H9 (cell line): ENCODE measurements around the gene TMEM63C. TPM values are rescaled to one million over a fixed set of nuclear protein-coding genes. Genes with fewer than 3 reads are reported as not detected.

Experiments
- DNase-seq: peaks from one replicate; pipeline ENCODE4 v3.0.0-alpha.2; 2017
- H2AFZ ChIP-seq: one replicate; pipeline ENCODE4 v1.6.1; 2013; ENCODE audit warnings: mild to moderate bottlenecking, low read length, control low read depth, moderate library complexity
- H2AK5ac ChIP-seq: 2 replicates; pipeline ENCODE4 v1.6.1; 2013; ENCODE audit warnings: low read length, control low read depth, mixed read lengths; ENCODE audit not compliant: insufficient read length
- H2BK120ac ChIP-seq: one replicate; pipeline ENCODE4 v1.6.1; 2013; ENCODE audit warnings: low read depth, mild to moderate bottlenecking, low read length, control low read depth, inconsistent platforms; ENCODE audit not compliant: poor library complexity, severe bottlenecking
- H2BK12ac ChIP-seq: 2 replicates; pipeline ENCODE4 v1.6.1; 2013; ENCODE audit warnings: low read length, control low read depth, mixed read lengths, low read depth; ENCODE audit not compliant: insufficient read length
- H2BK15ac ChIP-seq: 2 replicates; pipeline ENCODE4 v1.6.1; 2013; ENCODE audit warnings: low read depth, low read length, control low read depth
- H2BK20ac ChIP-seq: one replicate; pipeline ENCODE4 v1.6.1; 2013; ENCODE audit warnings: low read depth, mild to moderate bottlenecking, low read length, control low read depth, inconsistent platforms; ENCODE audit not compliant: poor library complexity, severe bottlenecking
- H2BK5ac ChIP-seq: 2 replicates; pipeline ENCODE4 v1.6.1; 2013; ENCODE audit warnings: low read length, control low read depth, mixed read lengths; ENCODE audit not compliant: insufficient read length
- H3K14ac ChIP-seq: 2 replicates; pipeline ENCODE4 v1.6.1; 2013; ENCODE audit warnings: low read length, control low read depth; ENCODE audit not compliant: insufficient read depth
- H3K18ac ChIP-seq: 2 replicates; pipeline ENCODE4 v1.6.1; 2013; ENCODE audit warnings: low read depth, mild to moderate bottlenecking, mixed read lengths, low read length, control low read depth; ENCODE audit not compliant: insufficient read length
- H3K23ac ChIP-seq: 2 replicates; pipeline ENCODE4 v1.6.1; 2013; ENCODE audit warnings: low read length, control low read depth, mixed read lengths, low read depth; ENCODE audit not compliant: insufficient read length
- H3K23me2 ChIP-seq: 2 replicates; pipeline ENCODE4 v1.6.1; 2013; ENCODE audit warnings: low read depth, mild to moderate bottlenecking, mixed read lengths, low read length, control low read depth; ENCODE audit not compliant: insufficient read length, poor library complexity, severe bottlenecking
- H3K27ac ChIP-seq: 2 replicates; pipeline ENCODE4 v1.5.1; 2013; ENCODE audit warnings: low read length, control low read depth, mixed read lengths, low read depth; ENCODE audit not compliant: insufficient read length
- H3K27me3 ChIP-seq: 2 replicates; pipeline ENCODE4 v1.6.1; 2013; ENCODE audit warnings: low read length, control low read depth, inconsistent platforms; ENCODE audit not compliant: insufficient read depth
- H3K4ac ChIP-seq: 2 replicates; pipeline ENCODE4 v1.6.1; 2013; ENCODE audit warnings: low read depth, mild to moderate bottlenecking, control low read depth, inconsistent platforms, low read length, moderate library complexity
- H3K4me1 ChIP-seq: 2 replicates; pipeline ENCODE4 v1.6.1; 2013; ENCODE audit warnings: low read length, control low read depth, inconsistent platforms; ENCODE audit not compliant: insufficient read depth
- H3K4me2 ChIP-seq: 2 replicates; pipeline ENCODE4 v1.6.1; 2013; ENCODE audit warnings: low read length, control low read depth, mixed read lengths; ENCODE audit not compliant: insufficient read length, insufficient read depth
- H3K56ac ChIP-seq: 2 replicates; pipeline ENCODE4 v1.6.1; 2013; ENCODE audit warnings: low read depth, mild to moderate bottlenecking, mixed read lengths, low read length, control low read depth; ENCODE audit not compliant: insufficient read length
- H3K79me1 ChIP-seq: 2 replicates; pipeline ENCODE4 v1.6.1; 2013; ENCODE audit warnings: low read depth, mild to moderate bottlenecking, moderate library complexity, low read length, control low read depth, inconsistent platforms; ENCODE audit not compliant: insufficient read depth, poor library complexity, severe bottlenecking
- H3K79me2 ChIP-seq: 2 replicates; pipeline ENCODE4 v1.6.1; 2013; ENCODE audit warnings: low read length, control low read depth, inconsistent platforms; ENCODE audit not compliant: insufficient read depth
- H3K9ac ChIP-seq: 2 replicates; pipeline ENCODE4 v1.6.1; 2013; ENCODE audit warnings: low read length, control low read depth, mixed read lengths; ENCODE audit not compliant: insufficient read length; ENCODE audit errors: extremely low read depth
- H3K9me3 ChIP-seq: one replicate; pipeline ENCODE4 v1.6.1; 2013; ENCODE audit warnings: low read depth, low read length, inconsistent platforms; ENCODE audit not compliant: control insufficient read depth
- H3T11ph ChIP-seq: one replicate; pipeline ENCODE4 v1.6.1; 2013; ENCODE audit warnings: mild to moderate bottlenecking, low read length, control low read depth, inconsistent platforms
- H4K20me1 ChIP-seq: one replicate; pipeline ENCODE4 v1.6.1; 2013; ENCODE audit not compliant: control insufficient read depth, insufficient read length, insufficient read depth
- H4K5ac ChIP-seq: 2 replicates; pipeline ENCODE4 v1.6.1; 2013; ENCODE audit warnings: low read depth, mild to moderate bottlenecking, mixed read lengths, low read length, control low read depth; ENCODE audit not compliant: insufficient read length
- H4K8ac ChIP-seq: replicated peaks from 2 replicates; pipeline ENCODE4 v1.6.1; 2013; ENCODE audit warnings: low read length, control low read depth, mixed read lengths, low read depth; ENCODE audit not compliant: insufficient read length
- H4K91ac ChIP-seq: 2 replicates; pipeline ENCODE4 v1.6.1; 2013; ENCODE audit warnings: low read depth, mild to moderate bottlenecking, moderate library complexity, mixed read lengths, low read length, control low read depth; ENCODE audit not compliant: insufficient read length
- H3K27ac Mint-ChIP-seq, 3 experiments: 2 replicates in 2 of 3; 3 replicates in 1 of 3; pipeline ENCODE4 v1.8.0; 2020 to 2021; ENCODE audit warnings: mixed read lengths in 3 of 3, mild to moderate bottlenecking in 1 of 3, moderate library complexity in 1 of 3
- H3K27me3 Mint-ChIP-seq: 2 replicates; pipeline ENCODE4 v1.8.0; 2021; ENCODE audit warnings: low read depth, mild to moderate bottlenecking, moderate library complexity, mixed read lengths
- H3K36me3 Mint-ChIP-seq, 3 experiments: 2 replicates in 2 of 3; 3 replicates in 1 of 3; pipeline ENCODE4 v1.8.0; 2020 to 2021; ENCODE audit warnings: low read depth in 3 of 3, mixed read lengths in 3 of 3; ENCODE audit not compliant: insufficient read depth in 1 of 3
- H3K4me1 Mint-ChIP-seq, 2 experiments: 2 replicates each; pipeline ENCODE4 v1.8.0; 2020; ENCODE audit warnings: mixed read lengths in 2 of 2
- H3K4me3 Mint-ChIP-seq, 2 experiments: 2 replicates in 1 of 2; 3 replicates in 1 of 2; pipeline ENCODE4 v1.8.0; 2020 to 2021; ENCODE audit warnings: mild to moderate bottlenecking in 2 of 2, mixed read lengths in 2 of 2, moderate library complexity in 1 of 2
- H3K9me3 Mint-ChIP-seq, 2 experiments: 2 replicates in 1 of 2; 3 replicates in 1 of 2; pipeline ENCODE4 v1.8.0; 2020; ENCODE audit warnings: mild to moderate bottlenecking in 2 of 2, mixed read lengths in 2 of 2, moderate library complexity in 1 of 2
- CTCF ChIP-seq: fragments of 200-600 bp; sonication (generic); conservative IDR thresholded peaks from 3 replicates; pipeline ENCODE4 v1.8.0; 2021; ENCODE audit warnings: antibody characterized with exemption, mild to moderate bottlenecking
- WGBS: extraction: QIAGEN DNeasy Blood & Tissue Kit; methylation state at CpG from one replicate; pipeline ENCODE4 v1.1.7; 2013; ENCODE audit warnings: missing lambda C conversion rate, low lambda C conversion rate, mixed read lengths; ENCODE audit not compliant: insufficient read length; ENCODE audit errors: extremely low coverage; 5-methylcytosine and 5-hydroxymethylcytosine counted together
- total RNA-seq: library from RNA; stranded (reverse); gene quantifications from 2 replicates; pipeline ENCODE4 v1.2.1, GENCODE V29; 2021

TMEM63C gene
- total RNA-seq, 1 experiment from 2014 or later, result 2.2 TPM

- Histone ChIP-seq H3K14ac (no peak overlapping the region; the same call in 1 of the 2 replicates), H2AK5ac (no peak overlapping the region), H2BK5ac (no peak overlapping the region), H3K79me2 (no peaks in the 10 kb centered on the region), H3K27me3 (no peaks in the 10 kb centered on the region), H4K91ac (no peak overlapping the region), H2BK20ac (no peak overlapping the region), H3K4ac (no peak overlapping the region), H3K9ac (no peak overlapping the region), H4K8ac (no peak overlapping the region), H2AFZ (no peak overlapping the region), H3K23ac (no peak overlapping the region), H3K4me1 (no peaks in the 10 kb centered on the region), H3T11ph (no peak overlapping the region), H2BK15ac (no peak overlapping the region), H3K79me1 (no peaks in the 10 kb centered on the region), H3K4me2 (no peak overlapping the region), H3K9me3 (no peaks in the 10 kb centered on the region), H4K5ac (no peak overlapping the region), H2BK12ac (no peak overlapping the region), H2BK120ac (no peak overlapping the region), H3K56ac (no peak overlapping the region), H3K27ac (no peak overlapping the region), H4K20me1 (peaks cover 2% of the 10 kb centered on the region), H3K18ac (no peak overlapping the region), H3K23me2 (no peaks in the 10 kb centered on the region)
- WGBS, result no CpG with 5 or more reads among the region's 8 CpGs
- no peak for TF ChIP-seq CTCF
- H3K36me3 Mint-ChIP-seq, result no peaks in the 10 kb centered on the region
- no peak overlapping the region for H3K4me3 Mint-ChIP-seq
- no peaks in the 10 kb centered on the region; the same call in 1 of the 2 replicates for H3K27me3 Mint-ChIP-seq
- H3K4me1 Mint-ChIP-seq, result peaks cover 2 to 9% of the 10 kb centered on the region in 2 experiments
- H3K9me3 Mint-ChIP-seq, result no peaks in the 10 kb centered on the region
- no peak for DNase-seq
- H3K27ac Mint-ChIP-seq, result peak overlapping the region in 1 of 3 experiments; percentile 74; a peak in 1 of 7 replicates
Measured at GRCh38 chr14:77256694-77257093, 75.1 kb downstream of the TMEM63C start.
